ENCODE measurements around the gene MRPL14.

Gene MRPL14

GRCh38 chr6:44076356-44077213 lies 50.7 kb downstream of the MRPL14 start:
- H3K4me3 Mint-ChIP-seq = no peak overlapping the region
- H3K9me3 Mint-ChIP-seq = no peaks in the 10 kb centered on the region
- DNase-seq (ENCODE audit: low spot score in 2 of 2) = no peak
- ATAC-seq (replicated peaks; ENCODE audit: extremely low read depth, poor library complexity, severe bottlenecking) = no peak
- peaks cover 20% of the 10 kb centered on the region for H3K4me1 Mint-ChIP-seq
- no peak overlapping the region for H3K27ac Mint-ChIP-seq (ENCODE audit: low read depth)
- H3K27me3 Mint-ChIP-seq = peaks cover 25% of the 10 kb centered on the region
- peaks cover 4% of the 10 kb centered on the region for H3K36me3 Mint-ChIP-seq (ENCODE audit: insufficient read depth)

- no peak overlapping the region for H3K27ac Mint-ChIP-seq (ENCODE audit: low read depth)
- H3K27me3 Mint-ChIP-seq = peaks cover 25% of the 10 kb centered on the region
- ATAC-seq (replicated peaks; ENCODE audit: extremely low read depth, poor library complexity, severe bottlenecking) (no peak), DNase-seq (ENCODE audit: low spot score in 2 of 2) (no peak)
- H3K9me3 Mint-ChIP-seq = no peaks in the 10 kb centered on the region
- peaks cover 4% of the 10 kb centered on the region for H3K36me3 Mint-ChIP-seq (ENCODE audit: insufficient read depth)
- peaks cover 20% of the 10 kb centered on the region for H3K4me1 Mint-ChIP-seq
- no peak overlapping the region for H3K4me3 Mint-ChIP-seq
Measured at GRCh38 chr6:44075647-44076355, 51.5 kb downstream of the MRPL14 start.

DNA sequence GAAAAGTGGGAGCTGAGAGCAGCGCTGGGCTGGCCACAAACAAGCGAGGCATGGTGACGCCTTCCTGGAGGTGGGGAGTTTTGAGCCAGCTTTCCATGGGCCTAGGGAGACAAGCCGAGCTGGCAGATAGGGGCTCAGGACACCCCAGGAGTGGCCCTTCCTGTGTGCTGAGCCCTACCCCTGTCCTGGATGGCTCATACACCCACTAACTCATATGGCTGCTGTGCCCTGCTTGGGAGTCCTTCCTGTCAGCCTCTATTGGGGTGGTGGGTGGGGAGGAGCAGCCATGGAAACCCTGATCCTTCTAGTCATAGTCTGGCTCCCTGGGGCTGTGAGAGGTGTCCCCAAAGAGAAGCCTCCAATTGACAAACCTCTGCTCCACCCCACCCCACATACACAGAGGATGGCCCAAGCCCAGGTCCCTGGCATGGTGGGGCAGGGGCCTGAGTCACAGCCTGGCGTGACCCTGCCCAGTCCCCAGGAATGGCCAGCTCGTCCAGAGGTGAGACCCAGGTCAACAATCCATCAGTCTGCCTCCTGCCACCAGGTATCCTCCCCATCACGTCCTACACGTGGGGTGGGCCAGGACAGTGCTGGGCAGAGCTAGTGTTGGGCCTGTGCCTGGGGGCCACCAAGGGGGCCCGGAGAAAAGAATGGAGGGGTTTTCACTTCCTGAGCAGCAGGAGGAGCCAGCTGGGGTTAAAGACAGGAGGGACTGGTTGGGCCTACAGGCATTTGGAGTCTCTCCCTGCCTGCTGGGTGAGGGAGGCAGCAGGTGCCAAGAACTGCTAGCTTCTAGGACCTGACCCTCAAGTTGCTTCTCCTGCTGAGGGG lies 52.2 kb downstream of the MRPL14 start:
- peaks cover 25% of the 10 kb centered on the region for H3K27me3 Mint-ChIP-seq
- ATAC-seq (replicated peaks; ENCODE audit: extremely low read depth, poor library complexity, severe bottlenecking) = no peak
- no peak overlapping the region for H3K27ac Mint-ChIP-seq (ENCODE audit: low read depth)
- peaks cover 20% of the 10 kb centered on the region for H3K4me1 Mint-ChIP-seq
- H3K9me3 Mint-ChIP-seq = no peaks in the 10 kb centered on the region
- no peak for DNase-seq (ENCODE audit: low spot score in 2 of 2)
- H3K4me3 Mint-ChIP-seq = peak overlapping the region; percentile 92
- peaks cover 4% of the 10 kb centered on the region for H3K36me3 Mint-ChIP-seq (ENCODE audit: insufficient read depth)

DNA sequence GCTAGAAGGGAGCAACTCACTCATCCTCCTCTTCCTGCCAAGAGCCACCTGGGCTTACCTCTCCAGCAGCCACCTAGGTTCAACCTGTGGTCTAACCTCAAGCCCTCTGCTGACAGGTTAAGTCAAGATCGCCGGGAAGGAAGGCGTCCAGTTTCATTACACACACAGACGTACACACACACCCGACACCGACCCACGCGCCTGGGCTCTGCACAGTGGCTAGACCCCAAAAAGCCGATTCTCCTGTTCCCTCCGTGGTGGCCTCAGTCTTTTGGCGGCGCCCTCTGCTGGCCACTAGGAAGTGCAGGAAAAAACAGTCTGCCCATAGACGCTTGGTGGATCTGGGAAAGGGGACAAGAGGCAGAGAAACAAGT lies 52.8 kb downstream of the MRPL14 start:
- no peaks in the 10 kb centered on the region for H3K9me3 Mint-ChIP-seq
- peak; percentile 33 for ATAC-seq (replicated peaks; ENCODE audit: extremely low read depth, poor library complexity, severe bottlenecking)
- peaks cover 4% of the 10 kb centered on the region for H3K36me3 Mint-ChIP-seq (ENCODE audit: insufficient read depth)
- H3K4me1 Mint-ChIP-seq = peaks cover 20% of the 10 kb centered on the region
- peaks cover 23% of the 10 kb centered on the region for H3K27me3 Mint-ChIP-seq
- H3K27ac Mint-ChIP-seq (ENCODE audit: low read depth) = no peak overlapping the region
- peak overlapping the region; percentile 92 for H3K4me3 Mint-ChIP-seq
- DNase-seq (ENCODE audit: low spot score in 2 of 2) = peak; percentile 40 to 57

- Mint-ChIP-seq H3K9me3 (no peaks in the 10 kb centered on the region), H3K4me3 (peak overlapping the region; percentile 92), H3K27ac (ENCODE audit: low read depth) (no peak overlapping the region), H3K4me1 (peaks cover 20% of the 10 kb centered on the region), H3K27me3 (peaks cover 18% of the 10 kb centered on the region), H3K36me3 (ENCODE audit: insufficient read depth) (peaks cover 4% of the 10 kb centered on the region)
- ATAC-seq (replicated peaks; ENCODE audit: extremely low read depth, poor library complexity, severe bottlenecking) = no peak
- no peak for DNase-seq (ENCODE audit: low spot score in 2 of 2)
Measured at GRCh38 chr6:44073612-44074438, 53.4 kb downstream of the MRPL14 start.

DNA sequence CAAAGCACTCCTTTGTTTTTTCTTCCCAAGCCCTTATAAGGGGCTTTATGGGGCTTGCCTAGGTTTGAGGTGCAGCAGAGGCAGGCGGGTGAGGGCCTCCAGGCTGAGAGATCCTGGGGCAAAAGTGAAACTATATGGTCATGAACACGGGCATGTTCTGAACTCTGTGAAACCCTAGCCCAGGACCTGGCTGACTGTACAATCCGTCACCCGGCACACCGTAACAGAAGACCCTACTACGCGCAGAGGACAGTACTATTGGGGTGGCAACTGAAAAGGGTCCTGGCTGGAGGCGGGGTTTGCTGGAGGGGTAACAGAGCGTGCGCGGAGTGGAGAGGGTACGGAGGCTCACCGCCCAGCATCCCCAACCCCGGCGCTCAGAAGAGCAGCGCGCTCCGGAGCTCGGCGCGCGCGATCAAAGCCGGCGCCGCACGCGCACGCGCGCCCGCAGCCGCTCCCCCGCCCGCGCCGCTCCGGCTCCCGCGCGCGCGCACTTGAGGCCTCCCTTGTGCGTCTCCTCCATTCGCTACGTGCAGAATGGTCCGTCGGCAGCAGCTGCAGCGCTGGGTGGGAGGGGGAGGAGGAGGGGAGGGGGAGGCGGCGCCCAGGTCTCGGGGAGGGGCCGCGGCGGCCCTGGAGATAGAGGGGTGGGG lies 54.2 kb downstream of the MRPL14 start:
- Mint-ChIP-seq H3K27ac (ENCODE audit: low read depth) (no peak overlapping the region), H3K9me3 (no peaks in the 10 kb centered on the region), H3K4me1 (peaks cover 20% of the 10 kb centered on the region), H3K36me3 (ENCODE audit: insufficient read depth) (peaks cover 4% of the 10 kb centered on the region), H3K27me3 (peaks cover 18% of the 10 kb centered on the region), H3K4me3 (peak overlapping the region; percentile 92)
- ATAC-seq (replicated peaks; ENCODE audit: extremely low read depth, poor library complexity, severe bottlenecking) = peak; percentile 73
- DNase-seq (ENCODE audit: low spot score in 2 of 2) = peak; percentile 36 to 49

- Mint-ChIP-seq H3K27ac (ENCODE audit: low read depth) (no peak overlapping the region), H3K4me3 (peak overlapping the region; percentile 92), H3K36me3 (ENCODE audit: insufficient read depth) (peaks cover 4% of the 10 kb centered on the region), H3K27me3 (peaks cover 13% of the 10 kb centered on the region), H3K4me1 (peaks cover 20% of the 10 kb centered on the region), H3K9me3 (no peaks in the 10 kb centered on the region)
- ATAC-seq (replicated peaks; ENCODE audit: extremely low read depth, poor library complexity, severe bottlenecking) (no peak), DNase-seq (ENCODE audit: low spot score in 2 of 2) (no peak)
Measured at GRCh38 chr6:44072452-44072958, 54.7 kb downstream of the MRPL14 start.

DNA sequence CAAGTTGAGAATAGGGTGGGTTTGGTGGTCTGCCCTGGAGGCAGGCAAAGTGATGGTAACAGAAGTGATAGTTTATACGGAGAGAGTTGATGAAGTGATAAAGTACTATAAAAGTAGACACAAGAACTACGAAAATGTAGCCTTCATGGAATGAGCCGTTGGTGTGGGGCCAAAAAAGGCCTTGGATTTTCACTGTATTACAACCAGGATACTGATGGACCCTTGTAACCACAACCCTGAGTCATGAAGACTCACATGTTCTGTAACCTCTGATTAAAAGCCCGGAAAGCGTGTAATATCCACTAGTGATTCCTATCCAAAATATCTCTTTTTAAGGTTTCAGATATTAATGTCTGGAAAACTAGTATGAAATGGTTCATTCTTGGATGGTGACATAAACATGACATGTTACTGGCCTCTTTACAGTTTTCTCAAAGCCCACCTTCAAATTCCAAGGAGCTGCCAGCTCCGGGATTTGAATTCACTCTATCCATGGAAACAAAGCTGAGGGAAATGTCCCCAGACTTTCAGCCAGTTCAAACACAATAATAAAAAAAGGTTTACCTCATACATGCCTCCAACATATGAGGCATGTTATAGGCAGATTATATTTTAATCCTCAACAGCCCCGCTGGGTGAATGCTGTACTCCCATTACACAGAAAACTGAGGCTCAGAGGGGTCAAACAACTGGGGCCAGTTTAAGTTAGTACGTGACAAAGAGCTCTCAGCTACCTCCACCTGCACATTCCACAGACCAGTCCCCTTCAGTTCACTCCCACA lies 55.4 kb downstream of the MRPL14 start:
- H3K27me3 Mint-ChIP-seq = peaks cover 9% of the 10 kb centered on the region

GRCh38 chr6:44068607-44069296 lies 58.5 kb downstream of the MRPL14 start:
- Mint-ChIP-seq H3K4me1 (peaks cover 9% of the 10 kb centered on the region), H3K27ac (ENCODE audit: low read depth) (no peak overlapping the region)

More for the DNA sequence above, 55.4 kb downstream of the MRPL14 start:
- no peak for DNase-seq (ENCODE audit: low spot score in 2 of 2)
- H3K36me3 Mint-ChIP-seq (ENCODE audit: insufficient read depth) = peaks cover 4% of the 10 kb centered on the region
- no peak overlapping the region for H3K27ac Mint-ChIP-seq (ENCODE audit: low read depth)
- no peak for ATAC-seq (replicated peaks; ENCODE audit: extremely low read depth, poor library complexity, severe bottlenecking)
- peaks cover 20% of the 10 kb centered on the region for H3K4me1 Mint-ChIP-seq
- H3K9me3 Mint-ChIP-seq = no peaks in the 10 kb centered on the region
- peak overlapping the region; percentile 92 for H3K4me3 Mint-ChIP-seq

GRCh38 chr6:44067173-44068139 lies 59.8 kb downstream of the MRPL14 start:
- no peaks in the 10 kb centered on the region for H3K9me3 Mint-ChIP-seq
- no peaks in the 10 kb centered on the region for H3K4me1 Mint-ChIP-seq
- no peak for ATAC-seq (replicated peaks; ENCODE audit: extremely low read depth, poor library complexity, severe bottlenecking)
- H3K27ac Mint-ChIP-seq (ENCODE audit: low read depth) = no peak overlapping the region
- H3K27me3 Mint-ChIP-seq = peaks cover 9% of the 10 kb centered on the region
- peaks cover 2% of the 10 kb centered on the region for H3K36me3 Mint-ChIP-seq (ENCODE audit: insufficient read depth)
- no peak overlapping the region for H3K4me3 Mint-ChIP-seq
- no peak for DNase-seq (ENCODE audit: low spot score in 2 of 2)

More at GRCh38 chr6:44068607-44069296, 58.5 kb downstream of the MRPL14 start:
- peaks cover 4% of the 10 kb centered on the region for H3K36me3 Mint-ChIP-seq (ENCODE audit: insufficient read depth)
- peaks cover 9% of the 10 kb centered on the region for H3K27me3 Mint-ChIP-seq
- no peaks in the 10 kb centered on the region for H3K9me3 Mint-ChIP-seq
- no peak overlapping the region for H3K4me3 Mint-ChIP-seq
- ATAC-seq (replicated peaks; ENCODE audit: extremely low read depth, poor library complexity, severe bottlenecking) (no peak), DNase-seq (ENCODE audit: low spot score in 2 of 2) (no peak)

All from central memory CD8-positive, alpha-beta T cell (primary cell).